HEK293 (cell line): ENCODE measurements around the gene SLC5A10.

Experiments
- AEBP2 ChIP-seq: fragments of 450-650 bp; formaldehyde crosslinking; IDR thresholded peaks from 2 replicates; pipeline ENCODE4 v1.5.1; 2016; ENCODE audit warnings: missing biosample characterization, missing genetic modification characterization, borderline replicate concordance
- INSM2 ChIP-seq: fragments of 450-650 bp; formaldehyde crosslinking; IDR thresholded peaks from 2 replicates; pipeline ENCODE4 v1.5.1; 2016; ENCODE audit warnings: missing biosample characterization, missing genetic modification characterization
- KLF1 ChIP-seq: fragments of 450-650 bp; formaldehyde crosslinking; IDR thresholded peaks from 2 replicates; pipeline ENCODE4 v1.5.1; 2016; ENCODE audit warnings: missing biosample characterization, missing genetic modification characterization
- KLF8 ChIP-seq: fragments of 450-650 bp; formaldehyde crosslinking; IDR thresholded peaks from 2 replicates; pipeline ENCODE4 v1.5.1; 2016; ENCODE audit warnings: missing biosample characterization, missing genetic modification characterization
- PRDM2 ChIP-seq: fragments of 450-650 bp; formaldehyde crosslinking; IDR thresholded peaks from 2 replicates; pipeline ENCODE4 v1.5.1; 2016; ENCODE audit warnings: missing biosample characterization, missing genetic modification characterization, borderline replicate concordance
- SP7 ChIP-seq: fragments of 450-650 bp; formaldehyde crosslinking; IDR thresholded peaks from 2 replicates; pipeline ENCODE4 v1.5.1; 2016; ENCODE audit warnings: missing biosample characterization, missing genetic modification characterization
- WT1 ChIP-seq: fragments of 450-650 bp; formaldehyde crosslinking; IDR thresholded peaks from 2 replicates; pipeline ENCODE4 v1.5.1; 2016; ENCODE audit warnings: missing biosample characterization, missing genetic modification characterization
- ZBTB17 ChIP-seq: fragments of 450-650 bp; formaldehyde crosslinking; IDR thresholded peaks from 2 replicates; pipeline ENCODE4 v1.5.1; 2016; ENCODE audit warnings: missing biosample characterization, missing genetic modification characterization
- ZNF132 ChIP-seq: fragments of 450-650 bp; formaldehyde crosslinking; IDR thresholded peaks from 2 replicates; pipeline ENCODE4 v1.5.1; 2017; ENCODE audit warnings: missing biosample characterization, missing genetic modification characterization, borderline replicate concordance
- ZNF155 ChIP-seq: fragments of 450-650 bp; formaldehyde crosslinking; IDR thresholded peaks from 2 replicates; pipeline ENCODE4 v1.5.1; 2016; ENCODE audit warnings: missing biosample characterization, missing genetic modification characterization
- ZNF169 ChIP-seq: fragments of 450-650 bp; formaldehyde crosslinking; IDR thresholded peaks from 2 replicates; pipeline ENCODE4 v1.5.1; 2016; ENCODE audit warnings: missing biosample characterization, missing genetic modification characterization
- ZNF223 ChIP-seq: fragments of 450-650 bp; formaldehyde crosslinking; IDR thresholded peaks from 2 replicates; pipeline ENCODE4 v1.5.1; 2016; ENCODE audit warnings: missing biosample characterization, missing genetic modification characterization
- ZNF239 ChIP-seq: fragments of 450-650 bp; formaldehyde crosslinking; IDR thresholded peaks from 2 replicates; pipeline ENCODE4 v1.5.1; 2016; ENCODE audit warnings: missing biosample characterization, missing genetic modification characterization
- ZNF26 ChIP-seq: fragments of 450-650 bp; formaldehyde crosslinking; IDR thresholded peaks from 2 replicates; pipeline ENCODE4 v1.5.1; 2016; ENCODE audit warnings: missing biosample characterization, missing genetic modification characterization
- ZNF341 ChIP-seq: fragments of 450-650 bp; formaldehyde crosslinking; IDR thresholded peaks from 2 replicates; pipeline ENCODE4; 2016; ENCODE audit warnings: low read depth, missing biosample characterization, missing genetic modification characterization
- ZNF391 ChIP-seq: fragments of 450-650 bp; formaldehyde crosslinking; IDR thresholded peaks from 2 replicates; pipeline ENCODE4 v1.5.1; 2016; ENCODE audit warnings: low read depth, missing biosample characterization, missing genetic modification characterization, borderline replicate concordance
- ZNF394 ChIP-seq: fragments of 450-650 bp; formaldehyde crosslinking; IDR thresholded peaks from 2 replicates; pipeline ENCODE4 v1.5.1; 2016; ENCODE audit warnings: missing biosample characterization, missing genetic modification characterization, mild to moderate bottlenecking, moderate library complexity, borderline replicate concordance
- ZNF426 ChIP-seq: fragments of 450-650 bp; formaldehyde crosslinking; IDR thresholded peaks from 2 replicates; pipeline ENCODE4 v1.5.1; 2017; ENCODE audit warnings: missing biosample characterization, missing genetic modification characterization, mild to moderate bottlenecking, inconsistent platforms, moderate library complexity
- ZNF473 ChIP-seq: fragments of 450-650 bp; formaldehyde crosslinking; IDR thresholded peaks from 2 replicates; pipeline ENCODE4 v1.5.1; 2017; ENCODE audit warnings: missing biosample characterization, missing genetic modification characterization
- ZNF514 ChIP-seq: fragments of 450-650 bp; formaldehyde crosslinking; IDR thresholded peaks from 2 replicates; pipeline ENCODE4 v1.5.1; 2016; ENCODE audit warnings: missing biosample characterization, missing genetic modification characterization
- ZNF530 ChIP-seq: fragments of 450-650 bp; formaldehyde crosslinking; IDR thresholded peaks from 2 replicates; pipeline ENCODE4 v1.5.1; 2016; ENCODE audit warnings: low read depth, missing biosample characterization, missing genetic modification characterization
- ZNF571 ChIP-seq: fragments of 450-650 bp; formaldehyde crosslinking; IDR thresholded peaks from 2 replicates; pipeline ENCODE4 v1.5.0; 2017; ENCODE audit warnings: missing biosample characterization, missing genetic modification characterization
- ZNF585B ChIP-seq: fragments of 450-650 bp; formaldehyde crosslinking; IDR thresholded peaks from 2 replicates; pipeline ENCODE4 v1.5.1; 2016; ENCODE audit warnings: missing biosample characterization, missing genetic modification characterization
- ZNF600 ChIP-seq: fragments of 450-650 bp; formaldehyde crosslinking; IDR thresholded peaks from 2 replicates; pipeline ENCODE4 v1.5.1; 2016; ENCODE audit warnings: missing biosample characterization, missing genetic modification characterization
- ZNF654 ChIP-seq: fragments of 450-650 bp; formaldehyde crosslinking; IDR thresholded peaks from 2 replicates; pipeline ENCODE4 v1.5.1; 2016; ENCODE audit warnings: low read depth, missing biosample characterization, missing genetic modification characterization
- ZNF747 ChIP-seq: fragments of 450-650 bp; formaldehyde crosslinking; IDR thresholded peaks from 2 replicates; pipeline ENCODE4 v1.5.1; 2016; ENCODE audit warnings: missing biosample characterization, missing genetic modification characterization
- ZNF76 ChIP-seq: fragments of 450-650 bp; formaldehyde crosslinking; IDR thresholded peaks from 2 replicates; pipeline ENCODE4; 2016; ENCODE audit warnings: low read depth, missing biosample characterization, missing genetic modification characterization, borderline replicate concordance
- ZSCAN4 ChIP-seq: fragments of 450-650 bp; formaldehyde crosslinking; IDR thresholded peaks from 2 replicates; pipeline ENCODE4 v1.5.1; 2017; ENCODE audit warnings: missing biosample characterization, missing genetic modification characterization
- ZXDB ChIP-seq: fragments of 450-650 bp; formaldehyde crosslinking; IDR thresholded peaks from 2 replicates; pipeline ENCODE4 v1.5.1; 2016; ENCODE audit warnings: missing biosample characterization, missing genetic modification characterization

Gene SLC5A10

DNA sequence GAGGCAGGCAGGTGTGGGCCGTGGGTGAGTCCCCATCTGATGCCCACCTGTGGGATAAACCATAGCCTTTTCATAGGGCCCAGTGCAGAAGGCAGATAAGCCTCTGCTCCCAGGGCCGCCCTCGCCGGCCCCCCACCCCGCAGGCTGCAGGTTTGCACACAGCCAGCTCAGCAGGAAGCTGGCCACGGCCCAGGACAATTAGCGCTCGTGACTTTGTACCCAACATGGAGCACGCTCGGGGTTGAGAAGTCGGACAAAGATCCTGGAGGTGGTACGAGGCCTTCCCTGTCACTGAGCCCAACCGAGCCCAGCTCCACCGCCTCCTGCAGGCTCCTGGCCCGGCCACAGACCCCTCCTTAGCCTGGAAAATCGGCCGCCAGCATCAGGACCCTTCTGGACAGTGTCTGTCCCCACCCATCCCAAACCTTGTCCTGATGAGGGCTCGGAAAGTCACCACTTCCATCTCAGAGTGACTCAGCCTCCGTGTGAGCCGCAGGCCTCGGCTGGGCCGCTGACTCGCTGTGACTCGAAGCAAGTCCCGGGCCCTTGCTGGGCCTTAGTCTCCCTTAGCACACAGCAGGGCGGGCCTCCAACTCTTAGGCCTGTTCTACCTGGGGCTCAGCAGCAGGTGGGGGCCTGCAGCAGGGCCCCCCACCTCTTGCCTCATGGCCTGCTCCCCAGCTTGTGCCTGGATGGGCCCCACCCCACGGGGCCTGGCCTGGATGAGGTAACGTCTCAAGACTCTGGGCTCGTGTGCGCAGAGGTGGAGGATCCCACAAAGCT lies 29.9 kb downstream of the SLC5A10 start (continued):
- TF ChIP-seq AEBP2 (tag by site-specific recombination) = no peak
- no peak for TF ChIP-seq ZNF747
- no peak for TF ChIP-seq ZNF76
- TF ChIP-seq ZNF169 (tag by site-specific recombination) = no peak
- no peak; the same call in 1 of the 2 replicates for TF ChIP-seq KLF1 (tag by site-specific recombination)
- no peak for TF ChIP-seq ZNF426 (tag by site-specific recombination)
- 0 out of 2 replicates have a peak, but pooled peaks have one; percentile 23 for TF ChIP-seq ZNF394 (tag by site-specific recombination)
- peak; percentile 77 for TF ChIP-seq ZBTB17
- TF ChIP-seq WT1 (tag by site-specific recombination) = no peak
- TF ChIP-seq ZNF473 = no peak
- no peak for TF ChIP-seq ZXDB (tag by site-specific recombination)
- peak; percentile 67 for TF ChIP-seq SP7 (tag by site-specific recombination)
- no peak for TF ChIP-seq PRDM2 (tag by site-specific recombination)
- TF ChIP-seq ZNF239 (tag by site-specific recombination) = no peak
- TF ChIP-seq INSM2 (tag by site-specific recombination) = no peak
- no peak for TF ChIP-seq ZNF585B (tag by site-specific recombination)
- TF ChIP-seq KLF8 (tag by site-specific recombination) = no peak; the same call in 1 of the 2 replicates
- no peak for TF ChIP-seq ZNF391
- TF ChIP-seq ZNF155 (tag by site-specific recombination) = no peak
- TF ChIP-seq ZNF341 (tag by site-specific recombination) = no peak
- TF ChIP-seq ZSCAN4 (tag by site-specific recombination) = no peak
- peak; percentile 95 for TF ChIP-seq ZNF600 (tag by site-specific recombination)
- TF ChIP-seq ZNF132 = no peak
- no peak for TF ChIP-seq ZNF223 (tag by site-specific recombination)
- no peak for TF ChIP-seq ZNF571 (tag by site-specific recombination)
- no peak for TF ChIP-seq ZNF26 (tag by site-specific recombination)
- no peak for TF ChIP-seq ZNF654 (tag by site-specific recombination)
- no peak for TF ChIP-seq ZNF514 (tag by site-specific recombination)
- no peak for TF ChIP-seq ZNF530 (tag by site-specific recombination)
